Thoracic aorta (tissue), 2 donors: ENCODE data around the gene ANKFN1. TPM values are rescaled to one million over a fixed set of nuclear protein-coding genes. Genes with fewer than 3 reads are reported as not detected.

ENCODE experiments used
- ATAC-seq: fragments of 150-250 bp; one replicate; pipeline ENCODE4 v1.8.0; 2017; ENCODE audit warnings: low read depth; ENCODE audit not compliant: insufficient number of reproducible peaks, low FRiP score
- DNase-seq: peaks from one replicate; pipeline ENCODE4 v3.0.0-alpha.2; 2020; ENCODE audit warnings: low spot score
- H3K27ac ChIP-seq, 2 donors: fragments of 200-600 bp; sonication (generic); 1 replicate in 1 of 2; 2 replicates in 1 of 2; pipeline ENCODE4 v1.5.1; 2016; ENCODE audit warnings: mild to moderate bottlenecking in 2 of 2, moderate library complexity in 2 of 2
- H3K27me3 ChIP-seq: fragments of 200-600 bp; sonication (generic); replicated peaks from 2 replicates; pipeline ENCODE4 v1.6.0; 2016; ENCODE audit warnings: mild to moderate bottlenecking; ENCODE audit not compliant: insufficient read depth
- H3K36me3 ChIP-seq: fragments of 200-600 bp; sonication (generic); one replicate; pipeline ENCODE4 v1.5.1; 2016
- H3K4me1 ChIP-seq, 2 donors: fragments of 200-600 bp; sonication (generic); 1 replicate in 1 of 2; 2 replicates in 1 of 2; pipeline versions ENCODE4 v1.5.1 to v1.6.0; 2016; ENCODE audit warnings: low read depth in 2 of 2, mild to moderate bottlenecking in 1 of 2; ENCODE audit not compliant: control insufficient read depth in 1 of 2
- H3K4me3 ChIP-seq: fragments of 200-600 bp; sonication (generic); 2 replicates; pipeline ENCODE4 v1.5.1; 2016; ENCODE audit warnings: mild to moderate bottlenecking
- H3K9me3 ChIP-seq: fragments of 200-600 bp; sonication (generic); 2 replicates; pipeline ENCODE4 v1.5.1; 2016
- total RNA-seq, 2 donors: library from RNA; depleted of rRNA; stranded (reverse); fragments of >200 nt; gene quantifications; one replicate each; pipeline versions ENCODE4 v1.1.0 to v1.2.3, GENCODE V29; 2016
- TF ChIP-seq, protein P1 (sequence below): fragments of 200-600 bp; sonication (generic); IDR thresholded peaks from one replicate; pipeline ENCODE4 v1.5.1; 2019; ENCODE audit warnings: antibody characterized with exemption

ANKFN1 gene
- total RNA-seq, 2 donors from 2014 or later: 0.68 TPM; not detected in 1

DNA sequence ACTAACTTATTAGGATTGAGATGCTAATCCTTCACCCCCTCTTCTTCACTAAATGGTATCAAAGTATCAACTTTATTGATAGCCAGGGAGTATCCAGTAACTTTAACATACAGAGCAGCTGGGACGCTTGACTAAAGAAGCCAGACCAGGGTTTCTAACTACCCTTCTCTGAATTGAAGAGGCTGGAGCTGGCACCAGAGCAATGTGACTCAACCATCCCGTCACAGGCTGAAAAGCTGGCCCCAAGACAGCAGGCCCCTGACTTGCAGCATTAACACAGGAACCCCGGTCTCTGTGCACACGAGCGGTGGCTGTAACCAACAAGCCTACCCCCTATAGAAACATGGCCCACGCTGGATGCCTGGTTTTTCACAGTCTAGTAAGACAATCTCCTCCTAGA, 59.8 kb downstream of the ANKFN1 start:
- H3K9me3 ChIP-seq: no peaks in the 10 kb centered on the region
- H3K27ac ChIP-seq: no peak overlapping the region
- no peaks in the 10 kb centered on the region for H3K27me3 ChIP-seq
- DNase-seq: no peak
- no peaks in the 10 kb centered on the region for H3K4me1 ChIP-seq
- ATAC-seq: no peak
- TF ChIP-seq, protein P1, sequence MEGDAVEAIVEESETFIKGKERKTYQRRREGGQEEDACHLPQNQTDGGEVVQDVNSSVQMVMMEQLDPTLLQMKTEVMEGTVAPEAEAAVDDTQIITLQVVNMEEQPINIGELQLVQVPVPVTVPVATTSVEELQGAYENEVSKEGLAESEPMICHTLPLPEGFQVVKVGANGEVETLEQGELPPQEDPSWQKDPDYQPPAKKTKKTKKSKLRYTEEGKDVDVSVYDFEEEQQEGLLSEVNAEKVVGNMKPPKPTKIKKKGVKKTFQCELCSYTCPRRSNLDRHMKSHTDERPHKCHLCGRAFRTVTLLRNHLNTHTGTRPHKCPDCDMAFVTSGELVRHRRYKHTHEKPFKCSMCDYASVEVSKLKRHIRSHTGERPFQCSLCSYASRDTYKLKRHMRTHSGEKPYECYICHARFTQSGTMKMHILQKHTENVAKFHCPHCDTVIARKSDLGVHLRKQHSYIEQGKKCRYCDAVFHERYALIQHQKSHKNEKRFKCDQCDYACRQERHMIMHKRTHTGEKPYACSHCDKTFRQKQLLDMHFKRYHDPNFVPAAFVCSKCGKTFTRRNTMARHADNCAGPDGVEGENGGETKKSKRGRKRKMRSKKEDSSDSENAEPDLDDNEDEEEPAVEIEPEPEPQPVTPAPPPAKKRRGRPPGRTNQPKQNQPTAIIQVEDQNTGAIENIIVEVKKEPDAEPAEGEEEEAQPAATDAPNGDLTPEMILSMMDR: no peak
- H3K36me3 ChIP-seq: no peaks in the 10 kb centered on the region
- no peak overlapping the region for H3K4me3 ChIP-seq

DNA sequence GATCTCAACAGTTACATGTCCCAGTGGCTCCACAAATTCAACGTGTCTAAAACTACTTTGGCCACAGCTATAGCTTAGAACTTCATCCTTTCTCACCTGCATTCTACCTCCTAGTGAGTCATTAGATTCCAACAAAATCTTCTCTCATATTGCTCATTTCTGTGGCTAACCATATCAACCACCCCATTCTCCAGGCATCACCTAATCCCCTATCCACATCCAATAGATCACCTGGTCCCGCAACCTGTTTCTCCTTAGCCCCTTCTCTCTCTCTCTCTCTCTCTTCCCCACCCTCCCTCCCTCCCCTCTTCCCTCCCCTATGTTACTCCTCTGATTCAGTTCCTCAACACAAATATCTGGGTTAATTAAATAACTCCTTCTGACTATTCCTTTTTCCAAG, 64.6 kb downstream of the ANKFN1 start:
- Histone ChIP-seq H3K4me3 (no peak overlapping the region), H3K4me1 (no peaks in the 10 kb centered on the region), H3K27ac (no peak overlapping the region), H3K27me3 (no peaks in the 10 kb centered on the region), H3K36me3 (no peaks in the 10 kb centered on the region), H3K9me3 (no peaks in the 10 kb centered on the region)
- TF ChIP-seq, protein P1: no peak
- DNase-seq: no peak
- no peak for ATAC-seq

- Histone ChIP-seq H3K36me3 (no peaks in the 10 kb centered on the region), H3K27ac (no peak overlapping the region), H3K4me3 (no peak overlapping the region), H3K9me3 (no peaks in the 10 kb centered on the region), H3K27me3 (no peaks in the 10 kb centered on the region), H3K4me1 (no peaks in the 10 kb centered on the region)
- no peak for DNase-seq
- ATAC-seq: no peak
- TF ChIP-seq, protein P1: no peak
Measured at GRCh38 chr17:56222255-56222654, 69.0 kb downstream of the ANKFN1 start.

DNA sequence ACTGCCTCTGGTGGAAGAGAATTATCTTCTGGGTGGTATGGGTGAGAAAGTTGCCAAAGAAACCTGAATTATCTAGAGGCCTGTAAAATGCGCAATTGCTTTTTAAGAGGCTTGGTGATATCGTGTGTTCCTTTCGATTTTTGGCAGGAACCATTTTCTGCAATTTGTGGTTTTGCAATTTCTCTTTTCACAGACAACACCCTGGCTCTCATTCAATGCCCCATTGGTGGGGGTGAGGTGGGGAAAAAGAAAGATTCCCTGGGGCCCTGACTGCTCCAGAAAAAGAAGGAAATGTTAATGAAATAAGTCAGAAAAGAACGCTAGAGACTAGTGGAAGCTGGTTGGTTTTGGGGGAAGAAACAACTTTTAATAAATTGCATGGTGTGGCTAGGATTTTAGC, 77.4 kb downstream of the ANKFN1 start:
- Histone ChIP-seq H3K27me3 (no peaks in the 10 kb centered on the region), H3K27ac (no peak overlapping the region), H3K4me1 (no peaks in the 10 kb centered on the region), H3K36me3 (no peaks in the 10 kb centered on the region), H3K9me3 (no peaks in the 10 kb centered on the region), H3K4me3 (no peak overlapping the region)
- no peak for DNase-seq
- TF ChIP-seq, protein P1: no peak
- ATAC-seq: no peak

- H3K27me3 ChIP-seq: no peaks in the 10 kb centered on the region
- no peaks in the 10 kb centered on the region for H3K9me3 ChIP-seq
- ATAC-seq (no peak), DNase-seq (no peak)
- TF ChIP-seq, protein P1: no peak
- no peaks in the 10 kb centered on the region for H3K36me3 ChIP-seq
- H3K4me1 ChIP-seq: no peaks in the 10 kb centered on the region
- H3K27ac ChIP-seq: no peak overlapping the region
- H3K4me3 ChIP-seq: no peak overlapping the region
Measured at GRCh38 chr17:56231252-56231651, 78.0 kb downstream of the ANKFN1 start.
